Sigmoid colon (tissue), 4 donors: Measurements from ENCODE around the gene CAMK4.

Source experiments
- CTCF ChIP-seq, 4 experiments: fragments of 450-650 bp in 3 of 4; fragments of 200-600 bp in 1 of 4; IDR thresholded peaks; one replicate each; pipeline ENCODE4 v1.5.1; 2016 to 2019; ENCODE audit warnings: antibody characterized with exemption in 4 of 4, mild to moderate bottlenecking in 3 of 4, moderate library complexity in 2 of 4
- POLR2AphosphoS5 ChIP-seq, 4 donors: sonication (generic); formaldehyde crosslinking; IDR thresholded peaks; one replicate each; pipeline ENCODE4 v1.6.1; 2017; ENCODE audit warnings: antibody characterized with exemption in 4 of 4

GRCh38 chr5:111309384-111309783 is 85.2 kb downstream of the CAMK4 start:
- TF ChIP-seq CTCF (IDR thresholded peaks at IDR 0.05), result no peak
- TF ChIP-seq POLR2AphosphoS5 (IDR thresholded peaks at IDR 0.05), result no peak
